Measurements from ENCODE around the gene KCTD10.

DNA sequence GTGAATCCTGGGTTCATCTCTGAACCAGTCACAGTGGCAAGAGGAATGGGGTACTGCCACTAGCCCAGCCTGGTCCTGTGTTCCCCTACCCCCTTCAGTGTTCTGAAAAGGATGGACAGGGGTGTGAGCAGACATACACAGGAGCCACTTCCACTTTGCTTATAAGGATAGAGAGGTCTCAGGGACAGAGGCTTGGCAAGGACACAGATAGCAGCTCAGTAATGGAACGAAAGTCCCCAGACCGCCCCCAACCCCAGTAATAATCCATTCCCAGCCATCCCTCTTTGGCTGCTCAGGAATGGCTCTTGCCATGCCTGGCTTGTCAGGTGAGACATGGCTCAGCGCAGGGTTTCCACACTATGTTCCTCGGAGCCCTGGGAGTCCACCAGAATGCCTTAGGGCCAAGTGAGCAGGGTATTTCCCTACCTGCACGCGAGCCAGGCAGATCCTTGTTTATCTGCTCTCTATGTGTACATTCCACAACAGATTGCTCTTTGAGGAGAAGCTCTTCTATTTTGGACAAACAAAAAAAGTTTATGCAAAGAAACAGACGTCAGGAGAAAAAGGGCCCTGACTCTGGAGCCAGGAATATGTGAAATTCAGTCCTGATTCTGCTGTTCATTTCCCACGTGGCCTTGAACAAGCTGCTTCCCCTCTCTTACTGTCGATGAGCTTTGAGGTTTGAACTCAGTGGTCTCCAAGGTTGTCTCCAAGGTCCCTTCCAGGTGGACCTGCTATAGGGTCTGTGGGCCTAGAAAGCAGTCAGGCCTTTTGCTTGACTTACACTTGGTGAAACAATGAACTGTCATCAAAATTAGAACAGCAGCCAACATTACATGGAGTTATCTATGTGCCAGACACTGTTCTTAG is 10.3 kb upstream of the KCTD10 start:
- TF ChIP-seq, protein P1, sequence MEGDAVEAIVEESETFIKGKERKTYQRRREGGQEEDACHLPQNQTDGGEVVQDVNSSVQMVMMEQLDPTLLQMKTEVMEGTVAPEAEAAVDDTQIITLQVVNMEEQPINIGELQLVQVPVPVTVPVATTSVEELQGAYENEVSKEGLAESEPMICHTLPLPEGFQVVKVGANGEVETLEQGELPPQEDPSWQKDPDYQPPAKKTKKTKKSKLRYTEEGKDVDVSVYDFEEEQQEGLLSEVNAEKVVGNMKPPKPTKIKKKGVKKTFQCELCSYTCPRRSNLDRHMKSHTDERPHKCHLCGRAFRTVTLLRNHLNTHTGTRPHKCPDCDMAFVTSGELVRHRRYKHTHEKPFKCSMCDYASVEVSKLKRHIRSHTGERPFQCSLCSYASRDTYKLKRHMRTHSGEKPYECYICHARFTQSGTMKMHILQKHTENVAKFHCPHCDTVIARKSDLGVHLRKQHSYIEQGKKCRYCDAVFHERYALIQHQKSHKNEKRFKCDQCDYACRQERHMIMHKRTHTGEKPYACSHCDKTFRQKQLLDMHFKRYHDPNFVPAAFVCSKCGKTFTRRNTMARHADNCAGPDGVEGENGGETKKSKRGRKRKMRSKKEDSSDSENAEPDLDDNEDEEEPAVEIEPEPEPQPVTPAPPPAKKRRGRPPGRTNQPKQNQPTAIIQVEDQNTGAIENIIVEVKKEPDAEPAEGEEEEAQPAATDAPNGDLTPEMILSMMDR (IDR thresholded peaks at IDR 0.05; ENCODE audit: low read depth, low read length) = no peak
- TF ChIP-seq EZH2phosphoT487 (IDR thresholded peaks at IDR 0.05; ENCODE audit: low read depth) = no peak

Data from OCI-LY3 (cell line).